ENCODE data around the gene KRTAP12-1. TPM values are rescaled to one million over a fixed set of nuclear protein-coding genes. Genes with fewer than 3 reads are reported as not detected.
"Not testable (repeated sequence)": the region's sequence is repeated elsewhere in the genome, so short reads cannot be mapped to it uniquely, and the experiment has no call there.

KRTAP12-1 gene
- total RNA-seq, 1 donor from 2014 or later: not detected

GRCh38 chr21:44701023-44701400 is 19.0 kb upstream of the KRTAP12-1 start:
- no peak for ATAC-seq (ENCODE audit: poor library complexity)
- intact Hi-C loops (cut with DNase I): no loop called here
- no peak for DNase-seq

- DNase-seq (no peak), ATAC-seq (ENCODE audit: poor library complexity) (no peak)
- intact Hi-C loops (cut with DNase I): no loop called here
Observed at GRCh38 chr21:44700101-44701022, 18.4 kb upstream of the KRTAP12-1 start.

- no peak for ATAC-seq (ENCODE audit: poor library complexity)
- no peak for DNase-seq
- intact Hi-C loops (cut with DNase I): no loop called here
Observed at GRCh38 chr21:44699502-44700001, 17.6 kb upstream of the KRTAP12-1 start.

- no peak for DNase-seq
- ATAC-seq (ENCODE audit: poor library complexity): no peak
- intact Hi-C loops (cut with DNase I): no loop called here
Observed at GRCh38 chr21:44697811-44698734, 16.1 kb upstream of the KRTAP12-1 start.

- ATAC-seq (ENCODE audit: poor library complexity); DNase-seq; intact Hi-C loops (cut with DNase I): not testable (repeated sequence)
Observed at GRCh38 chr21:44697172-44697810, 15.3 kb upstream of the KRTAP12-1 start, which contains the start of gene KRTAP10-12. TSS of gene KRTAP10-12 (plus strand) at chr21:44697172. CDS start at chr21:44697202, 30 bp downstream.

- DNase-seq (no peak), ATAC-seq (ENCODE audit: poor library complexity) (no peak)
- intact Hi-C loops (cut with DNase I): no loop called here
Observed at GRCh38 chr21:44696572-44696971, 14.6 kb upstream of the KRTAP12-1 start.

- ATAC-seq (ENCODE audit: poor library complexity): no peak
- DNase-seq: no peak
- intact Hi-C loops (cut with DNase I): no loop called here
Observed at GRCh38 chr21:44695641-44696040, 13.7 kb upstream of the KRTAP12-1 start.

- ATAC-seq (ENCODE audit: poor library complexity): no peak
- intact Hi-C loops (cut with DNase I): no loop called here
- DNase-seq: no peak
Observed at GRCh38 chr21:44695184-44695583, 13.2 kb upstream of the KRTAP12-1 start.

- DNase-seq: no peak
- ATAC-seq (ENCODE audit: poor library complexity): no peak
- intact Hi-C loops (cut with DNase I): no loop called here
Observed at GRCh38 chr21:44694776-44695175, 12.8 kb upstream of the KRTAP12-1 start.

GRCh38 chr21:44692798-44693512 is 11.0 kb upstream of the KRTAP12-1 start:
- no peak for ATAC-seq (ENCODE audit: poor library complexity)

GRCh38 chr21:44691686-44692085 is 9.7 kb upstream of the KRTAP12-1 start:
- DNase-seq: no peak
- intact Hi-C loops (cut with DNase I): no loop called here
- ATAC-seq (ENCODE audit: poor library complexity): no peak

More at GRCh38 chr21:44692798-44693512, 11.0 kb upstream of the KRTAP12-1 start:
- intact Hi-C loops (cut with DNase I): no loop called here
- no peak for DNase-seq

GRCh38 chr21:44689740-44690139 is 7.8 kb upstream of the KRTAP12-1 start:
- DNase-seq; ATAC-seq (ENCODE audit: poor library complexity); intact Hi-C loops (cut with DNase I): not testable (repeated sequence)

GRCh38 chr21:44687671-44688070 is 5.7 kb upstream of the KRTAP12-1 start:
- intact Hi-C loops (cut with DNase I): no loop called here
- ATAC-seq (ENCODE audit: poor library complexity) (no peak), DNase-seq (no peak)

GRCh38 chr21:44686843-44687561 is 5.0 kb upstream of the KRTAP12-1 start:
- ATAC-seq (ENCODE audit: poor library complexity) (no peak), DNase-seq (no peak)
- intact Hi-C loops (cut with DNase I): no loop called here

- no peak for ATAC-seq (ENCODE audit: poor library complexity)
- no peak for DNase-seq
- intact Hi-C loops (cut with DNase I): no loop called here
Observed at GRCh38 chr21:44686000-44686781, 4.2 kb upstream of the KRTAP12-1 start.

GRCh38 chr21:44685050-44685449 is 3.1 kb upstream of the KRTAP12-1 start:
- intact Hi-C loops (cut with DNase I); DNase-seq; ATAC-seq (ENCODE audit: poor library complexity): not testable (repeated sequence)

- DNase-seq (no peak), ATAC-seq (ENCODE audit: poor library complexity) (no peak)
- intact Hi-C loops (cut with DNase I): no loop called here
Observed at GRCh38 chr21:44684483-44684882, 2.5 kb upstream of the KRTAP12-1 start.
